Aortic smooth muscle cell (primary cell): ENCODE results near the gene TMPRSS3. TPM values are rescaled to one million over a fixed set of nuclear protein-coding genes. Genes with fewer than 3 reads are reported as not detected.

Experiments used
- total RNA-seq: library from RNA; depleted of rRNA; stranded (reverse); fragments of >200 nt; gene quantifications from 2 replicates; pipeline ENCODE4 v1.2.3, GENCODE V29; 2014

The TMPRSS3 gene
- not detected in 2 replicates for total RNA-seq

GRCh38 chr21:42395905-42396651 is at the start of gene TMPRSS3:
TMPRSS3 (minus strand) TSS chr21:42396052; CDS start chr21:42395417, 635 bp downstream.

DNA sequence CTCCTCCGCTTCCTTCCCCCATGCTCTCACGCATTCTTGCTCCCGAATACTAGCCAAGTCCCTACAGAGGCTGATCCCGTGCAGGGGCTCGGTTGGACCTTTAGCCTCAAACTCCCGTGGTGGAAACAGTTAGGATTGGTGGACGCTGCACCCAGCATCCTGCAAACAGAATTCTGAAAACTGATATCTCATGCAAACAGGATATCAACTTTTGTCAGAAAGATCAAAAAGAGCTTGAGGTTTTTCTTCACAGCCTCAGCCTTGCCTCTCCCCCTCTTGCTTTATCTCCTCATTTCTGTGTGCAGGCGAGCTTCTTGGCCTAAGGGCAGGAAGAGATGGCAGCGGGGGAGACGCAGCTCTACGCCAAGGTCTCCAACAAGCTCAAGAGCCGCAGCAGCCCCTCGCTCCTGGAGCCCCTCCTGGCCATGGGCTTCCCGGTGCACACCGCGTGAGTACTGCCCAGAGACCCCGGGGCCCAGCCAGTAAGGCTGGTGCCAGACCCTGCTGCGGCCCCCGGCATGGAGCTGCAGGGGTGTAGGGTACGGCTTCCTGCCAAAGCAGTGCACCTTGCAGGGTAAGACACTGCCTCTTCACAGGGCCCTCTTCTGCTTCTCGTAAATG is 7.9 kb upstream of the TMPRSS3 start, which contains the start of gene UBASH3A:
TSS of gene UBASH3A (plus strand) at position 292 of the 621 bp plus-strand sequence. CDS start at position 336, 44 bp downstream.

DNA sequence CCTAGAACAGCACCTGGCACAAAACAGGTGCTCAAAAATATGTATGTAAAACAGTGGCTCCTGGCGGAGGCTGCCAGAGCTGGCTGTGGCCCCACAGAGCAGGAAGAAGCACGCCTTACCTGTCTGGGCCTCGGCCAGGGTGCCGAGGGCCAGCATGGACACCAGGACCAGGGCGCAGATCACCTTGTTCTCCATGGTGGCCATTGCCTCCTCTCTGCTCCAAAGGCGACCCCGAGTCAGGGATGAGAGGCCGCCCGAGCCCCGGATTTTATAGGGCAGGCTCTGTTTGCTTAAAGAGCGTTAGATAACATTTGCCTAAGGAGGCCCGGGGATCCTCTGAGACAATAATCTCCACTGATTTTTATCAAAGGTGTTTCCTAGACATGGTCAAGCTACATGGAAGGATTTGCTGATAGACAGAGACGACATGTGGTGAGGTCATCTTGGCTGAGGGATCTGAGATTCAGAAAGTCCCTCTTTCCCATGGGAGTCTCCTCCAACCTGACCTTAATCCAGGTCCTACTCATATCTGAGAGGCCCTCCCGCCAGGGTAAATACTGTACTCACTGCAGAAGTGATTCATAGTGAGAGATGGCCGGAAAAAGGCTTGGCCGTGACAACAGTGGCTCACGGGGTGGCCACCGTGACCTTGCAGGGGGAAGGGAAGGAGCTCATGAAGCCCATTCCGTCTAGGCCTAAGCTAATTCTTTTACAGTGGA is 29.4 kb downstream of the TMPRSS3 start, which contains the start of gene TFF1:
TSS of gene TFF1 (minus strand) at position 244 of the 719 bp plus-strand sequence. CDS start at position 204, 40 bp downstream.

DNA sequence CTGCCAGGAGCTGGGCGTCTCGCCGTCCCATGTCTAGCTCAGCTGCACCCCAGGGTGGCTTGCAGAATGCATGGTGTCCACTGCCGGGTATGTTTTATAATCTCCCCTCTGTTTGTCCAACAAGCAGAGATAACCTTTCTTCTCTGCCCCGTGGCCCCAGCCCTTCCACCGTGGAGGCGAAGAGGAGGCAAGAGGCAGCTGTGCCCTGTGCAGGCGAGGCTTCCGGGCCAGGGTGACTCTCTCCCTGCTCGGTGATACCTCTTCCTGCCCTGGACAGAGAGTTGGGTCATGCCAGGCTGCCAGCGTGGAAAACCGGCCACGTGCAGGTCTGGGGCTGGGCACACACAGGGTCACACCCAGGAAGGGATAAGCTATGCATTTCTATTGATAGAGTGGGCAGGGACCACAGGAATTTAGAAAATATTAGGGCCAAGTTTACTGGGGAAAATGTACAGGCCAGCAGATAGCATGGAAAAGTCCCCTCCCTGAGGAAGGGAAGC is 44.9 kb downstream of the TMPRSS3 start, which contains the start of gene TFF2:
TSS of gene TFF2 (minus strand) at position 68 of the 500 bp plus-strand sequence. CDS start at position 31, 37 bp downstream.

Other genes with a start within 250 kb of the TMPRSS3 start
- 2.1 and 3.3 TPM in 2 replicates for gene ABCG1, start 176.9 kb downstream of the TMPRSS3 start, total RNA-seq
- gene TFF3, start 80.6 kb downstream of the TMPRSS3 start, total RNA-seq: 0.68 TPM in 1 of 2 replicates, not detected in the other
- gene TFF2, start 45.1 kb downstream of the TMPRSS3 start, total RNA-seq: not detected in 2 replicates
- not detected in 2 replicates for gene TFF1, start 29.5 kb downstream of the TMPRSS3 start, total RNA-seq
- gene UBASH3A, start 7.8 kb upstream of the TMPRSS3 start, total RNA-seq: not detected in 2 replicates
- 0.13 TPM in 1 of 2 replicates, not detected in the other for gene RSPH1, start 100.2 kb upstream of the TMPRSS3 start, total RNA-seq
- gene SLC37A1, start 117.8 kb upstream of the TMPRSS3 start, total RNA-seq: 7.2 and 7.4 TPM in 2 replicates